Fibroblast of the aortic adventitia (primary cell): ENCODE measurements around the gene TAF10. TPM values are rescaled to one million over a fixed set of nuclear protein-coding genes. Genes with fewer than 3 reads are reported as not detected.

Experiments used
- DNase-seq: peaks from one replicate; pipeline ENCODE4 v3.0.0-alpha.2; 2010; ENCODE audit warnings: low read depth
- H3K4me3 ChIP-seq: 2 replicates; pipeline ENCODE4 v1.5.1; 2011; ENCODE audit warnings: low read depth, mild to moderate bottlenecking, control low read depth, low read length, moderate library complexity
- CTCF ChIP-seq: IDR thresholded peaks from 2 replicates; pipeline ENCODE4 v1.5.1; 2011; ENCODE audit warnings: mild to moderate bottlenecking, low read length, control low read depth, inconsistent platforms; ENCODE audit not compliant: insufficient read depth
- total RNA-seq: library from RNA; depleted of rRNA; stranded (reverse); fragments of >200 nt; gene quantifications from 2 replicates; pipeline ENCODE4 v1.2.3, GENCODE V29; 2012; ENCODE audit warnings: low replicate concordance

Gene TAF10
- total RNA-seq, 1 donor, result 46.3 TPM

DNA sequence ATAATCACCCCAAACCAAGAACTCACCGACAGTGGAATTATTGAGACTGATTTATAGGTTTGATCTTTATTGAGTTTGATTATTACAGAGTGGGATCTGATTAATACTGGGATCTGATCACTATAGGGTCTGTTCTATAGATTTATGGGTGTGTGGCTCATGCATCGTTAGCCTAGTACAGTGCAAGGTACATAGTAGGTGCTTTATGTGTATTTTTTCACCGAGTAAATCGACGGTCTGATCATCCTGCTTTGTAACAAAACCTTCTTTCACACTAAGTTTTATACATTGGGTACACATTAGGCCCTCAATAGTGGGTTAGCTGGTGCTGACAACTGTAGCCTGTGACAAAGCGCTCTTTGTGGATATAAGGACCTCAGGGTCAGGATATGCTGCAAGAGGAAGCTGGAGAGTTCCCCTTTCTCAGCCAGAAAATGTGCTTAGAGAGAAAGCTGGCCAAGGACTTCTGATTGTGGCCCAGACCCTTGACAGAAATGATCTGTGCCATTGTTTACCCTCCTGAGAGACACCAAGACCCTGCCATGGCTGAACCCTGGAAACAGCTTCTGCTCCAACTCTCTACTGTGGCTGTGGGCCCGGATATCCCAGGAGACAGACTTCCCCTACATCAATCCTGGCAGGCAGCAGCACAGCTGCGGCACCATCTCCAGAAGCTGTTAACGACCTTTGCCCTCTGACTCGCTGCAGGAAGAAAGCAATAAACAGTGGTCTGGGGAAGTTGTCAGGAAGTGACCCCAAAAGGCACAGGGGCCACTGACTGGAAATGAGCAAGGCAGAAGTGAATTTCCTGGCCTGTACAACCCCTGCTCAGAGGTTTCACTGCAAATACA is 23.3 kb upstream of the TAF10 start:
- TF ChIP-seq CTCF, result no peak
- peak; percentile 36 for DNase-seq
- H3K4me3 ChIP-seq, result no peak overlapping the region

DNA sequence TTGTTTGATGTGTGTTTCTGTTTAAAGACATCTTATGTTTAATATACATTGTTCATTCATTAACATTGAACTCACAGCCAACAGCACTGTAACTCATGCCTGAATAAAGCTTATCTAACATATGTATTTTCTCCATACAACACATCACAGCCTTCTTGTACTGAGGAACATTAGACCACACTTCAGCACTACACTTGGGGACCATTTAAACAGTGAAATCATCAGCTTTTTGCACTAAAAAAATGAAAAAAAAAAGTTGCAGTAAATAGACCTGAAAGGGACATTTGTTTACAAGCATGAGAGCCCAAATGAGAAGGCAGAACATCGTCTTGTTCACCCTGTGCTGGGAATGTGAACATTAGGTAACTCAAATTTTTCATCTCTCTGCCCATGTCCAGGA is 22.5 kb upstream of the TAF10 start:
- no peak for DNase-seq
- no peak for TF ChIP-seq CTCF
- H3K4me3 ChIP-seq, result no peak overlapping the region

DNA sequence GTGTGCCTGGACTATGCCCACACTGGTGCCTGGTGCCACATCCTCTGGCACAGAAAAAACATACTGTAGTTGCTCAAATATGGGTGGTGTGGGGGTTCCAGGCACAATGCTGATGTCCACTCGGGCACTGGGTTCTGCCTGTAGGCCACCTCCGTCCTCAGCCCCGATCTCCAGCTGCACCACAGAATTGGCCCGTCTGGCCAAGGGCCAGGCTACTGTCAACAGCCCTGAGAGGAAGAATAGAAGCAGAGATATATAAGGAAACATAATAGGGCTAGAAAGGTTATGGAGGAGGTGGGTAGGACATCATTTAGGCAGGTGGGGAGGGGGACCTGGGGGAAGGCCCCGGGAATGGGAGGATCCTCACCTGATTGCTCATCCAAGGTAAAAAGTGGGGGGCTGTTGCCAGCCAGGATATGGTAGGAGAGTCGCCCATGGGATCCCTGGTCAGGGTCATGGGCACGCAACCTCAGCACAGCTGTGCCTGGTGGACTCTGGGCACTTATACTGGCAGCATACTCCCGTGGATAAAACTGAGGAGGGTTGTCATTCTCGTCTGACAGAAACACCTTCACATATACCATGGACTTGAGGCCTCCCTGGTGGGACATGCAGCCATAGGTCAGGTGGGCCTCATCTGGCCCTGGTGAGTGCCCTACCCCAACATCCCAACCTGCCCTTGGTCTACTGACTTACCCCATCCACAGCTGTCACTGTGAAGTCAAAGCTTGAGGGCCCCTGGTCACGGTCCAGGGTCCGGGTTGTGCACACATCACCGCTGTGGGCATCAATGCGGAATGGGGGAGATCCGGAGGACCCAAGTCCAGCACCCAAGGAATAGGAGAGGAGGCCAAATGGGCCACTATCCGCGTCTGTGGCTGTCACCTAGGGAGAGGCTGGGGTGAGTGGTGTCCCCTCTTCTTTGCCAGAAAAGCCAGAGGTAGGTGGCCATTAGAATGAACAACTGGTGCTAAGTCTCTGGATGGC is 21.7 kb upstream of the TAF10 start:
- no peak for TF ChIP-seq CTCF
- DNase-seq, result no peak
- no peak overlapping the region for H3K4me3 ChIP-seq

DNA sequence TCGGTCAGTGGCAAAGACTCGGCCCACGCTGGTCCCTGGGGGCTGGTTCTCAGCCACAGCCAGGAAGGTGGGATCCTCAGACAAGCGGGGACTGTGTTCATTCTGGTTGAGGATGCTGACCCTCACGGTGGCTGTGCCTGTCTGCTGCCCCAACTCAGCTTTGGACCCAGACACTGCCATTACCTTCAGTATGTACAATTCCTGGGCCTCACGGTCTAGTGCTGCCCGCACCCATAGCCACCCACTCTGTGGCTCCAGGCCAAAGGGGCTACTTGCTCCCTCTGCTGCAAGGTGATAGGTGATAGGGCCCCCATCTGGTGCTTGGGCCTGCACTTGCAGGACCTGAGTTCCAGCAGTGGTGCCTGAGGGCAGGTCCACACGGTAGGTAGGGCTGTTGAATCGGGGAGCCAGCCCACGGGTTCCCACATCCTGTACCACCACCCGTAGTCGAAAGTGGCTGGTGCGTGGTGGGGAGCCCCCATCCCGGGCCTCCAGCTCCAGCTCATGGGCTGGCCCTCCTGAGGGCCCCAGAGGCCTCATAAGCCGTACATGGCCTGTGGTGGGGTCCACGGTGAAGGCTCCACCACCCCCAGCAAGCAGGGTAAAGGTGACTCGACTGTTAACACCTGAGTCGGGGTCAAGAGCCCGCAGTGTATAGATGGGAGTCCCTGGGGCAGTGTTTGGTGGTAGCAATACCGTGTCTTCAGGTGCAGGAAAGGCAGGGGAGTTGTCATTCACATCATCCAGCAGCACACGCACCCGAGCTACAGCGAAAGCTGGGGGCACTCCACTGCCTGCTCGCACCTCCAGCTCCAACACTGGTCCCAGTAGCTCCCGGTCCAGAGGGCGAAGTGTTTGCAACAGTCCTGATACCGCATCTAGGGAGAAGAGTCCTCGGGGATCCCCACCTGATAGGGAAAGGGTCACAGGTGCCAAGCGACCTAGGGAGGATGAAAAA is 20.4 kb upstream of the TAF10 start:
- TF ChIP-seq CTCF, result no peak
- no peak for DNase-seq
- no peak overlapping the region for H3K4me3 ChIP-seq

DNA sequence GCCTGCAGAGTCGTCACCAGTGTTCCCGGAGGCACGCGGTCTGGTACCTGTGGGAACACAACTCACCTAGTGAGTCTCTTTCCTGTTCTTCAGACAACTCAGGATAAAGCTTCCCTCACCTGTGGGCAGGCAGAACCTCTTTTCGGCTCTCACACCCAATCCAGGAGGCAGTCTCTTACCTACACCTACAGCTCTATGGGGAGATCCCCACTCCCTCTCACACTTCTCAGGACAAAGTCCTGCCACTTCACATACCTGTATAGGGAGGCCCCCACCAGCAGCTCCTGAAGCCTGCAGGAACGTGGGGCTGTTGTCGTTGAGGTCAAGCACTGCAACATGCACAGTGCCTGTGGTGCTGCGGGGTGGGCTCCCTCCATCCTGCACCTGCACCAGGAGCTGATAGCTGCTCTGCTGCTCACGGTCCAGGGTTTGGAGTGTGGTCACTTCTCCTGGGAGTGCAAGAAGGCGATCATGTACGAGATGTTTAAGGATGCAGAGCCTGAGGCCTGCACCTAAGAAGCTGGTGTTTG is 19.4 kb upstream of the TAF10 start:
- TF ChIP-seq CTCF, result no peak
- H3K4me3 ChIP-seq, result no peak overlapping the region
- no peak for DNase-seq
